ENCODE results near the gene POU4F1. TPM values are rescaled to one million over a fixed set of nuclear protein-coding genes. Genes with fewer than 3 reads are reported as not detected.

POU4F1 gene
- total and polyA plus RNA-seq, 2 of the 13 experiments (the other 11 are each of a cell fraction or from before 2014, with no cell fraction given), result 1.0 to 1.1 TPM

DNA sequence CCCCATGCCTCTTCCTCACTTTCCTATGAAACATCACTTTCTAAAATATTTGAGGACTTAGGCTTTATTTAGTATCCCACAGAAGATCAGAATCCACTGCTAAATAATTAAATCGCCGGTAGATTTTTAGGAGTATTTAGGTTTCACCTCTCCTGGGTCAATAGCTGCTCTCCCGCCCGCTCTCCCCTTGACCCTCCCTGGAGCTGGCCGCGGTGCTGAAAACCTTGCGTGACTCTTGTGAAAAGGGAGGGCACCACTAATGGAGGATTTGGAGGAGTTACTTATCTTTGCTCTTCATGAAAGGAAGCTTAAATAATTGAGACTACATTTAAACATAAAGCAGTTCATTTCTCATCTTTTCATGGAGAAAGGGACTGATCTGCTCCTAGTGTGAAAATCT, 14.1 kb downstream of the POU4F1 start (continued):
- TF ChIP-seq, protein P1, sequence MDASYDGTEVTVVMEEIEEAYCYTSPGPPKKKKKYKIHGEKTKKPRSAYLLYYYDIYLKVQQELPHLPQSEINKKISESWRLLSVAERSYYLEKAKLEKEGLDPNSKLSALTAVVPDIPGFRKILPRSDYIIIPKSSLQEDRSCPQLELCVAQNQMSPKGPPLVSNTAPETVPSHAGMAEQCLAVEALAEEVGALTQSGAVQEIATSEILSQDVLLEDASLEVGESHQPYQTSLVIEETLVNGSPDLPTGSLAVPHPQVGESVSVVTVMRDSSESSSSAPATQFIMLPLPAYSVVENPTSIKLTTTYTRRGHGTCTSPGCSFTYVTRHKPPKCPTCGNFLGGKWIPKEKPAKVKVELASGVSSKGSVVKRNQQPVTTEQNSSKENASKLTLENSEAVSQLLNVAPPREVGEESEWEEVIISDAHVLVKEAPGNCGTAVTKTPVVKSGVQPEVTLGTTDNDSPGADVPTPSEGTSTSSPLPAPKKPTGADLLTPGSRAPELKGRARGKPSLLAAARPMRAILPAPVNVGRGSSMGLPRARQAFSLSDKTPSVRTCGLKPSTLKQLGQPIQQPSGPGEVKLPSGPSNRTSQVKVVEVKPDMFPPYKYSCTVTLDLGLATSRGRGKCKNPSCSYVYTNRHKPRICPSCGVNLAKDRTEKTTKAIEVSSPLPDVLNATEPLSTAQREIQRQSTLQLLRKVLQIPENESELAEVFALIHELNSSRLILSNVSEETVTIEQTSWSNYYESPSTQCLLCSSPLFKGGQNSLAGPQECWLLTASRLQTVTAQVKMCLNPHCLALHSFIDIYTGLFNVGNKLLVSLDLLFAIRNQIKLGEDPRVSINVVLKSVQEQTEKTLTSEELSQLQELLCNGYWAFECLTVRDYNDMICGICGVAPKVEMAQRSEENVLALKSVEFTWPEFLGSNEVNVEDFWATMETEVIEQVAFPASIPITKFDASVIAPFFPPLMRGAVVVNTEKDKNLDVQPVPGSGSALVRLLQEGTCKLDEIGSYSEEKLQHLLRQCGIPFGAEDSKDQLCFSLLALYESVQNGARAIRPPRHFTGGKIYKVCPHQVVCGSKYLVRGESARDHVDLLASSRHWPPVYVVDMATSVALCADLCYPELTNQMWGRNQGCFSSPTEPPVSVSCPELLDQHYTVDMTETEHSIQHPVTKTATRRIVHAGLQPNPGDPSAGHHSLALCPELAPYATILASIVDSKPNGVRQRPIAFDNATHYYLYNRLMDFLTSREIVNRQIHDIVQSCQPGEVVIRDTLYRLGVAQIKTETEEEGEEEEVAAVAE (CRISPR knock-in tag; IDR thresholded peaks at IDR 0.05; ENCODE audit: borderline replicate concordance), result peak; percentile 75; the same call in 1 of the 2 replicates
- TF ChIP-seq NFE2 (CRISPR knock-in tag; IDR thresholded peaks at IDR 0.05) (no peak), FOXM1 (CRISPR knock-in tag; IDR thresholded peaks at IDR 0.05) (no peak), ZKSCAN8 (CRISPR knock-in tag; IDR thresholded peaks at IDR 0.05; ENCODE audit: borderline replicate concordance) (no peak), ZFP41 (CRISPR knock-in tag; IDR thresholded peaks at IDR 0.05; ENCODE audit: borderline replicate concordance) (no peak), ELF4 (CRISPR knock-in tag; IDR thresholded peaks at IDR 0.05; ENCODE audit: borderline replicate concordance) (no peak), CCDC6 (CRISPR knock-in tag; IDR thresholded peaks at IDR 0.05) (no peak), ZNF678 (CRISPR knock-in tag; IDR thresholded peaks at IDR 0.05) (no peak), ZNF431 (CRISPR knock-in tag; IDR thresholded peaks at IDR 0.05; ENCODE audit: borderline replicate concordance, low read depth) (no peak), ZNF263 (CRISPR knock-in tag; IDR thresholded peaks at IDR 0.05) (no peak), HDAC2 (CRISPR knock-in tag; IDR thresholded peaks at IDR 0.05) (peak; percentile 51; the same call in 1 of the 2 replicates), SP2 (CRISPR knock-in tag; IDR thresholded peaks at IDR 0.05) (no peak), NR3C1 (CRISPR knock-in tag; IDR thresholded peaks at IDR 0.05) (no peak), IRF2 (CRISPR knock-in tag; IDR thresholded peaks at IDR 0.05) (no peak), JDP2 (CRISPR knock-in tag; IDR thresholded peaks at IDR 0.05; ENCODE audit: borderline replicate concordance) (no peak), ZNF766 (CRISPR knock-in tag; IDR thresholded peaks at IDR 0.05; ENCODE audit: borderline replicate concordance) (no peak), SOX5 (CRISPR knock-in tag; IDR thresholded peaks at IDR 0.05; ENCODE audit: borderline replicate concordance) (no peak), PHF8 (CRISPR knock-in tag; IDR thresholded peaks at IDR 0.05) (no peak), RXRB (CRISPR knock-in tag; IDR thresholded peaks at IDR 0.05; ENCODE audit: borderline replicate concordance) (peak; percentile 46; the same call in 1 of the 2 replicates), MYNN (CRISPR knock-in tag; IDR thresholded peaks at IDR 0.05; ENCODE audit: low read depth) (no peak), ZNF747 (CRISPR knock-in tag; IDR thresholded peaks at IDR 0.05; ENCODE audit: borderline replicate concordance) (no peak), ZNF274 (CRISPR knock-in tag; IDR thresholded peaks at IDR 0.05) (no peak)
- TF ChIP-seq, protein P2, sequence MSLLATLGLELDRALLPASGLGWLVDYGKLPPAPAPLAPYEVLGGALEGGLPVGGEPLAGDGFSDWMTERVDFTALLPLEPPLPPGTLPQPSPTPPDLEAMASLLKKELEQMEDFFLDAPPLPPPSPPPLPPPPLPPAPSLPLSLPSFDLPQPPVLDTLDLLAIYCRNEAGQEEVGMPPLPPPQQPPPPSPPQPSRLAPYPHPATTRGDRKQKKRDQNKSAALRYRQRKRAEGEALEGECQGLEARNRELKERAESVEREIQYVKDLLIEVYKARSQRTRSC (CRISPR knock-in tag; IDR thresholded peaks at IDR 0.05; ENCODE audit: low read depth), result no peak
- TF ChIP-seq, protein P3, sequence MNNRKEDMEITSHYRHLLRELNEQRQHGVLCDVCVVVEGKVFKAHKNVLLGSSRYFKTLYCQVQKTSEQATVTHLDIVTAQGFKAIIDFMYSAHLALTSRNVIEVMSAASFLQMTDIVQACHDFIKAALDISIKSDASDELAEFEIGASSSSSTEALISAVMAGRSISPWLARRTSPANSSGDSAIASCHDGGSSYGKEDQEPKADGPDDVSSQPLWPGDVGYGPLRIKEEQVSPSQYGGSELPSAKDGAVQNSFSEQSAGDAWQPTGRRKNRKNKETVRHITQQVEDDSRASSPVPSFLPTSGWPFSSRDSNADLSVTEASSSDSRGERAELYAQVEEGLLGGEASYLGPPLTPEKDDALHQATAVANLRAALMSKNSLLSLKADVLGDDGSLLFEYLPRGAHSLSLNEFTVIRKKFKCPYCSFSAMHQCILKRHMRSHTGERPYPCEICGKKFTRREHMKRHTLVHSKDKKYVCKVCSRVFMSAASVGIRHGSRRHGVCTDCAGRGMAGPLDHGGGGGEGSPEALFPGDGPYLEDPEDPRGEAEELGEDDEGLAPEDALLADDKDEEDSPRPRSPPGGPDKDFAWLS (CRISPR knock-in tag; IDR thresholded peaks at IDR 0.05; ENCODE audit: borderline replicate concordance), result no peak
- TF ChIP-seq, protein P4, sequence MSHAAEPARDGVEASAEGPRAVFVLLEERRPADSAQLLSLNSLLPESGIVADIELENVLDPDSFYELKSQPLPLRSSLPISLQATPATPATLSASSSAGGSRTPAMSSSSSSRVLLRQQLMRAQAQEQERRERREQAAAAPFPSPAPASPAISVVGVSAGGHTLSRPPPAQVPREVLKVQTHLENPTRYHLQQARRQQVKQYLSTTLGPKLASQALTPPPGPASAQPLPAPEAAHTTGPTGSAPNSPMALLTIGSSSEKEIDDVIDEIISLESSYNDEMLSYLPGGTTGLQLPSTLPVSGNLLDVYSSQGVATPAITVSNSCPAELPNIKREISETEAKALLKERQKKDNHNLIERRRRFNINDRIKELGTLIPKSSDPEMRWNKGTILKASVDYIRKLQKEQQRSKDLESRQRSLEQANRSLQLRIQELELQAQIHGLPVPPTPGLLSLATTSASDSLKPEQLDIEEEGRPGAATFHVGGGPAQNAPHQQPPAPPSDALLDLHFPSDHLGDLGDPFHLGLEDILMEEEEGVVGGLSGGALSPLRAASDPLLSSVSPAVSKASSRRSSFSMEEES (CRISPR knock-in tag; IDR thresholded peaks at IDR 0.05), result peak; percentile 71
